Amniotic stem cell (primary cell): Measurements from ENCODE around the gene FAM149B1.
"Not testable (repeated sequence)": the region's sequence is repeated elsewhere in the genome, so short reads cannot be mapped to it uniquely, and the experiment has no call there.

Experiments
- DNase-seq: peaks from one replicate; lab custom pipeline; 2025; lab: John Stamatoyannopoulos, UW

FAM149B1 gene

DNA sequence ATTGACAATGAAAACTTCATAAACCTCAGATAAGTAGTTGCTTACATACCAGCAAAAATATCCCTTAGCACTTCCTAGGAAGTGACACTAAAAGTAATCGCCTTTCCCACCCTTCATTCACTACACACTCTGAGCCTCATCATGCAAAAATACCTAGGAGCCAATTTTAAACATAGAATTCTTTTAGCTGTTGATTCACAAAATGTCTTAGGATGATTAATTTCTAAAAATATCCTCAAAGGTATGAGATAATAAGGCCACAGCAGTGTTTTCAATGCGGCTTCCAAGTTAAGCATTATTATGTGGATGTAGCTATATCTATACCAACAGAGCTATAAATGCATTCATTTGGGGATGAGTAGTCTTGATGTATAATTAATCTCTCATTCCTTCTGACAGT lies 66.0 kb downstream of the FAM149B1 start:
- DNase-seq = no peak

DNA sequence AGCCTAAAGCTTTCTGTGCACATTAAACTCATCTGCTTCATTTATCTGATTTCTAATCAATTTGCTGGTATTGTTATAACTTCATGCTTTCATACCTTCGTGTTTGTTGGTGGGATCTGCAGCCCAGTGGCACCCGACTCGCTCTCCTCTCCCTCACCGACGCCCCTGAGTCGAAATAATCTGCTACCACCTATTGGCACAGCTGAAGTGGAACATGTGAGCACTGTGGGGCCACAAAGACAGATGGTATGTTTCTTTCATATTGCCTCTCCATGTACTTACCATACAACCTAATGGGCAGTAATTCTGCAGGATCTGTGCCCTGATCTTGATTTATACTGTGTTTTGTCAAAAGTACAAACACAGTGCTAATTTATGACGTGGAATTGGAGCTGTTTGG lies 66.8 kb downstream of the FAM149B1 start:
- no peak for DNase-seq

DNA sequence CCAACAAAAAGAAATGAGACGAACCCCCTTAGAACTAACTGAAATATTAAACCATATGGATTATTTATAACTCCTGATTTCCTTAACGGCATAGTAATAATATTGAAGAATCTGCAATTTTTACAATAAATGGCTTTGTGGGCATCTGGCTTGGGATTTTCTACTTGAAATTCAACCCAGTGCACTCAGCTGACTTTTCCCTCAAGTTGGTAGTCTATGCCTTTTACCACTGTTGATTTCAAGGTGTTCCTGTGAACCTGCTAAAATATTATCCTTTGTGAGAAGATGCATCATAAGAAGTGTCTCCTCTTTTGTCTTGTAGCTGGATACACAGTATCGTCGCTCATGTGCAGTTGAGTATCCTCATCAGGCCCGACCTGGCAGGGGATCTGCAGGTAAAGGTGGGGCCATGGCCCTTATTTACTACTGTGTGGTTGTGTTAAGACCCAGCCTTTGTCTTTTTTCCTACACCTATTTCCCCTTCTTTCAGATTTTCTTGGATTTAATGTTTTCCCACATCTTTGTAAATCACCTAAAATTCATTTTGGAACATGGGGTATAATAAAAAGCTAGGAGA lies 71.2 kb downstream of the FAM149B1 start:
- DNase-seq = no peak

DNA sequence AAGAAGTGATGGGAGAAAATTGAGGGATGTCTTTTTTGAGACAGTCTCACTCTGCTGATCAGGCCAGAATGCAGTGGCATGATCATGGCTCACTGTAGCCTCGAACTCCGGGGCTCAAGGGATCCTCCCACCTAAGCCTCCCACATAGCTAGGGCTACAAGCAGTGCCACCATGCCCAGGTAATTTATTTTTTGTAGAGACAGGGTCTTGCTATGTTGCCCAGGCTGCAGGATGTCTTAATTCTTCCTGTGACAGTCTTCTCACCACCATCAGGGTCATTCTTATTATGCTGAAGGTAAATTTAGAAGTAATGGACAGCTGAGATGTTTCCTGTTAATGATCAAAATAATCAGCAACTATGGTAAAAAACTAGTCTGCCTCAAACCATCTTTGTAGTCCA lies 72.0 kb downstream of the FAM149B1 start:
- DNase-seq = no peak

DNA sequence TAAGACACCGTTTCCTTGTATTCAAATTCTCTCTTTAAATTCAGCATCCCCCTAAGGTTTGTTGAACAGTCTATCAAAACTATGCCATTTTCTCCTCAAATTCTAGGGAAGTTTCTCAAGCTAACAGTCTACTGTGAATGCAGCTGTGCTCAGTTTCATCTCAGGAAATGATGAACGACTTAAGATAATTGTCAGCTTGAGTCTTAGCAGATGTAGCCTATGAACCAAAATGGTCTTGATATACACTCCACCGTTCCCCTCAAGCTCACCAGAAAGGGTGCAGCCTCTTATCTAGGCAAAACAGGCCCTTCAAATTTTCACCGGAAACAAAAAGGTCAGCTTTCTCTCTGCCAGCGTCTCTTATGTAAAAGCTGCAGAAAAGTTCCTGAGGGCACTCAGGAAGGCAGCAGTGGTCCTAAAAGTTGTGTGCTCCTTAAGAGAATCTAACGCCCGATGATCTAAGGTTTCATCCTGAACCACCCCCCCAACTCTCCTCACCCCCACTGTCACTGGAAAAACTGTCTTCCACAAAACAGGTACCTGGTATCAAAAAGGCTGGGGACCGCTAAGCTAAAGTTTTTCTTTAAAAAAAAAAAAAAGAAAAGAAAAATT lies 77.1 kb downstream of the FAM149B1 start:
- DNase-seq = no peak

DNA sequence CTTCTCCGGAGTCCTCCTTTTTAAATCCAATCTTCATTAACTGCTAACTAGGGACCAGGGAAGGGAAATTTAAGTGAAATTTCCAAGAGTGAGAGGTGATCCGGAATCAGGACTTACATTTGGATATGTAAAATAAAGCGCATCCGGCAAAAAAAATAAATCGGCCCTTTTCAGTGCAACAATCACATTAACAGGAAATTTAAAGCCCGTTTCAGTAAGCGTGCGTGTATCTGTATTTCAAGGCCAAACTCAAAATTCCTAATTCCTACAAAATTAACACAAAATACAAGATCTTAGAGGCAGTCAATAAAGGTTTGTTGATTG lies 78.4 kb downstream of the FAM149B1 start:
- no peak for DNase-seq

DNA sequence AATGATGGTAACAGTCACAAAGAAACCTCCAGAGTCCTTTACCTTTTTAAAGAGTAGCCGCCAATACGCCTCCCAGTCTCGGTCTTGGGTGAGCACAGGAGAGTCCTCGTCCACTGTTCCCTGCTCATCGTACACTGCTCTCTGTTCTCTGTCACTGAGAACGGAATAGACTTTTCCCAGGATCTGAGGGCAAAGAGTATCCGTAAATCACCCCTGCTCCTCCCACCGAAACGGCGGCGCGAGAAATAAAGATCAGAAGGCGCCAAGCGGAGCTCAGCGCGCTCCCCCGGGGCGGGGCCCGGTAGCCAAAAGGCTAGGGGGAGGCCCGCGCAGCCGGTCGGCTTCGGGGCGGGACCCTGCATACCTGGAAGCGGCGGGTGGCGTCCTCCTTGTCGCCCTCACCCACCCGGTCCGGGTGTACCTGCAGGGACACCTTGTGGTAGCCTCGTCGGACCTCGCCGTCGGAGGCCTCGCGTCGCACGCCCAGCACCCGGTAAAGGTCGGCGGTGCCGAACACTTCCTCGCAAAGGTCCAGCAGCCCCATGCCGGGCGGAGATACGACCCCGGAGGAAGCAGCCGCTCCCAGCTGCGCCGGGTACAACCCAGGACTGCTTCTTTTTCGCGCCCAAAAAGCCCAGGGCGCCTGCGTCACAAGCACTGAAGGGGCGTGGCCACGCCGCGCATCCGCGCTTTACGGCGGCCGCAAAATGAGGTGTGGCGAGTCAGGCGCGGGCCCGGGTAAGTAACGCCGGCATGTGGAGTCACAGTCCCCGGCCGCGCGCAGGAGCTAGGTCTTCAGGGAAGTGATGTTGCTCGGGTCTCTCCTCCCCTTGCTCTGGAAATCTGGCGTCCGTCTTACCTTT lies 79.0 kb downstream of the FAM149B1 start, which contains the start of gene DNAJC9:
Gene DNAJC9 (minus strand): TSS at position 610 of the 863 bp plus-strand sequence. CDS start 66 bp downstream, at position 544.
- peak; percentile 76 for DNase-seq

DNA sequence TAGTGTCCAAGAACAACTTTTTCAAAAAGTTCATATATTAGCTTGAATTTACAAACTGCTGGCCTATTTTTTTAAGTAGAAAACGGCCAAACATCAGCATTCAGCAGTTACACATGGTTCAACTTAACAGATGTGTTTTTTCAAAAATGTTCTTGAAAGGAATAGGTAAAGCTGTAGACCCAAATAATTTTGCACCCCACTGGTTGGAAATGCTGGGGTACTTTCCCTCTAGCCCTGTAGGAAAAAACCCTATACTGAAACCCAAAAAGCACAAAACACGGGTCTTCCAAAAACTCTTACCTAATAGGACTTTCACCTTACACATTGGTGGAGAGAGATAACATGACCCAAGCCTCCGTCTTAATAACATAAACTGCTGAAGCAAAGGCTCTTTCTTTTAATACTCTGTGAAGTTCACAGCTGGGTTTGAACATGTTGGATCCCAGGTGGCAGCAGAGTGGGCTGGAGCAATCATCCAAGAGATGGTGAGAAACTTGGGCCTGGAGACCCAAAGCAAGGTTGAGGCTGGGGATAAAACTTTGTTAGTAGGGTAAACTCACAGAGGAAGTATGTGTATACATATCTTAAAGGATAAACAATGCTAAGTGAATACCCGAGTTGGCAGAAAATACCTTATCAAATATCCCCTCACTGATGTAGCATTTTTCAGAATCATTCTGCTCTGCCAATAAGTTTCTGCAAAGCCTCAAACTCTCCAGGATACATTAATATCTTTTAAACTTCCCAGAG lies 79.8 kb downstream of the FAM149B1 start:
- no peak for DNase-seq

DNA sequence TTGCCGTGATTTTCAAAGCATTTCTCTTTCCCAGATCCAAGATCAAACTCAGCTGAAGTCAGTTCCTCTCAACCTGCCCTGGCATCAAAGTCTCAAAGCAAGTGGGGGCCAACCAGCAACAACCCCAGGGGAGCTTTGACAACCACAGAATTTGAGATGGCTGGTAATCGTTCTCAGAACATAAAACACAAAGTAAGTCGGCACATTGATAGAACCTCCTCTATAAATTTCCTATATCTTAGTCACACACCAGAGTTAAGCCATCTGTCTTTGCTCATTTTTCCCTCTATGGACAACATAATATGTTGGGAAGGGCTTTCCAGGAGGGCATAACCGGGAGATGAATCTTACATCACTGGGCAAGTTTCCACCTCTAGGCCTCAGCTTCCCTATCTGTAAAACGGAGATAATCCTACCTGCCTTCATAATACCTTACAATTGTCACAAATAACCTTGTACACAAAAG lies 80.4 kb downstream of the FAM149B1 start:
- DNase-seq = no peak

DNA sequence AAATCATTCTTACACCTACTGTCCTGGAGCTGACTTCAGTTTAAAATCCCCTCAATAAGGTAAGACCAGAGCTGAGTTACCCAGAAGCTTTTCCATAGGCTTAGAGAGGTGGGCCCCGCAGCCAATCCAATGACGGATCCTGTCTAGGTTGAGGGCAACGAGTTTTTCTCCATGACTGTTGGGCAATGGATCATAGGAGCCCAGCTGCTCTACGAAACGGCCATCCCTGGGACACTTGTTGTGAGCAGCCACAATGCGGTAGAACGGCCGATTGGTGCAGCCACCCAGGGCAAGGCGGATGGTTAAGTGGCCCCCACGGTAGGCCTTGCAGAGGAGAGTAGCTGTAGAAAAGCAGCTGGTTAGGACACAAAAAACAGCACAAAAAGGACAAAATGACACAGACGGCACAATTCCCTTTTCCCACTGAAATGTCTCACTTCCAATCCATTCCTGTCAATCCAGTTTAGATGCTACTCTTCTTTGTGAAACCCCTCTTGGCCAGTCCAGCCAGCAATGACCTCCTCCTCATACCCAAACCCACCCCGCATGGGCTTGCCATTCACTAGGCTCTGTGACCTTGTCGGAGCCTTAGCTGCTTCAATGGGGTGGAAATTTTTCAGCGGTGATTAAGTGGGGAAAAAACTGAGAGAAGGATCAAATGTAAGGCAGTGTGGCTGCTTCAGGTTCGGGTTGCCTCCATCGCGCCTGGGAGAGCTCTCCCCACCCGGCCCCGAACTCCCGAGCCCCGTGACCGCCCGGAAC lies 83.9 kb downstream of the FAM149B1 start:
- no peak for DNase-seq

DNA sequence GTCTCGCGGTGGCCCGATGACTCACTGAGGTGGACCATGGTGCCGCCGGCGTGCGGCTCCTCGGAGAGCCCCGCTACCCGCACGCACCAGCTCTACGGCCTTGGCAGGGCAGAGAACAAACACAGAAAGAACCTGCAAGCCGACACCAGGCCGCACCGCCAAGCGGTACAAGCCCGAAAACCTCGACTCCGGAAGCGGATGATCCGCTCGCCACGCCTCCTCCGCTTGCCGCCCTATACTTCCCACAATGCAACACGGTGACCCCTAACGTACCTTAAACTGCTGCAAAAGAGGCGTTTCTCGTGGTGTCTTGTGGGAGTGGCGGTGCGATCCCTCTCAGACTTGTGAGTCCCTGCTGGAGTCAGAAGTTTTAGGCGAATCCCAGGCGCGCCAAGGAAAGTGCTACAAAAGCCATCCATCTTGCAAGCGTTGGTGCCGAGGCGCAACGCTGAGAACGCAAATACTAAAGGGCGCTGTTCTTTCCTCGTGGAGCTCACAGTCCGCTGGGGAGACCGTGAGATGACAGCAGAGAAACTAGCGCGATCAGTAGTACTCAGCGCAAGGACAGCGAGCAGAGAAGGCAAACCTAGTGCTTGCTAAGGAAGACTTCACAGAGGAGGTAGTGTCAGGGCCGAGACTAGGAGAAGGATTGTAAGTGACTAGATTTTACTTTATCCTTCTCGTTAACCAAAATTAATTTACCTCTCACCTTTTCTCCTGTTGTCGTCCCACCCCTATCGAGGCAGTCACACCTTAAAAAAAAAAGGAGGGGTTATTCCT lies 84.7 kb downstream of the FAM149B1 start, which contains the start of gene MRPS16:
Gene MRPS16 (minus strand): TSS at position 200 of the 780 bp plus-strand sequence. CDS start 162 bp downstream, at position 38.
- DNase-seq = peak; percentile 92

DNA sequence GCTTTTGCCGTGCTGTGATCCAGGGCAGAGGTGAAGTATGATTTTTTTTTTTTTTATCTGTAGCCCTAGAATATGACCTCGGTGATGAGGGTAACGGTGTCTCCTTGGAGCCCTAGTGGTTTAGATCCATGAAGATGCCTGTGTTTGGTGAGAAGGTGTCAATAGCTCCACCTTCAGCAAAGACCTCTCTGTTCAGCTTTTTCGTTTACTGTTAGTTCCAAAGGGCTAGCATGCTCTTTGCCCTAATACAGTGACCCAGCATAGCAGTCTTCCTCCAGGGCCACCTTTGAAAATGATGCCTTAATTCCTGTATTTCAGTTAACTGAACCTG lies 85.3 kb downstream of the FAM149B1 start:
- DNase-seq = no peak

DNA sequence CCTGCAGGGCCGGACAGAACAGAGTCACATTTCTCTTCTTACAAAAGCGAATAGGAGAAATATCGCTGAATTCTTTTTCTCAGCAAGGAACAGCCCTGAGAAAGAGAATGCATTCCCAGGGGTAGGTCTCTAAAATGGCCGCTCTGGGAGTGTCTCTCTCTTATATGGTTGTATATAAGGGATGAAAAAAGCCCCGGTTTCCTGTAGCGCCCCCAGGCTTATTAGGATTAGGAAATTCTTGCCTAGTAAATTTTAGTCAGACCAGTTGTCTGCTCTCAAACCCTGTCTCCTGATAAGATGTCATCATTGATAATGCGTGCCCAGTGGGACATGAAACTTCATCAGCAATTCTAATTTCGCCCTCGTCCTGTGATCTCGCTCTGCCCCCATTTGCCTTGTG lies 90.7 kb downstream of the FAM149B1 start:
- not testable (repeated sequence) for DNase-seq

DNA sequence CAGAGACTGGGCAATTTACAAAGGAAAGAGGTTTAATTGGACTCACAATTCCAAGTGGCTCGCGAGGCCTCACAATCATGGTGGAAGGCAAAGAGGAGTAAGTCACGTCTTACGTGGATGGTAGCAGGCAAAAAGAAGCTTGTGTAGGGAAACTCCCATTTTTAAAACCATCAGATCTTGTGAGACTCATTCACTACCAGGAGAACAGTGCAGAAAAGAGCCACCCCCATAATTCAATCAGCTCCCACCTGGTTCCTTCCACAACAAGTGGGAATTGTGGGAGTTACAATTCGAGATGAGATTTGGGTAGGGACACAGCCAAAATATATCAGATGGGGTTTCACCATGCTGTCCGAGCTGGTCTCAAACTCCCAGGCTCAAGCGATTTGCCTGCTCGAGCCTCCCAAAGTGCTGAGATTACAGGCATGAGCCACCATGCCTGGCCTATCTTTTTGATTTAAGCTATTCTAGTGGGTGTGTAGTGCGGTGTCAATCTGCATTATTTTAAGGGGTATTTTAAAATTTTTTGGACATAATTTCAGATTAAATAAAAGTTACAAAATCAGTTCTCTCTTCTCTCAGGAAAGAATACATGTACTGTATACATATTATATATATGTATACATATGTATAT lies 93.6 kb downstream of the FAM149B1 start:
- no peak for DNase-seq

DNA sequence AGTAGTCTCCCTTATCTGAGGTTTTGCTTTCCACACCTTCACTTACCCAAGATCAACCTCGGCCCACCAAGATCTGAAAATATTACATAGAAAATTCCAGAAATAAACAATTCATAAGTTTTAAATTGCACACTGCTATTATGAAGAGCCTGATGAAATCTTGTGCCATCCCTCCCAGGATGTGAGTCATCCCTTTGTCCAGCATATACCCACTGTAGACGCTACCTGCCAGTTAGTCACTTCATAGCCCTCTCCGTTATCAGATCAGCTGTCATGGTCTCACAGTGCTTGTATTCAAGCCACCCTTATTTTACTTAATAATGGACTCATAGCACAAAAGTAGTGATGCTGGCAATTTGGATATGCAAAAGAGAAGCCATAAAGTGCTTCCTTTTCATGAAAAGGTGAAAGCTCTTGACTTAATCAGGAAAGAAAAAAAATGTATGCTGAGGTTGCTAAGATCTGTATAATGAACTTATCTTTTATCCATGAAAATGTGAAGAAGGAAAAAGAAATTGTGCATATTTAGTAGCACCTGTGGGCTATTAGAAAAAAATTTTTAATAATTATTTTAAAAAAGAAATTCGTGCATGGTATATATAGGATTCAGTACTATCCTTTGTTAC lies 94.3 kb downstream of the FAM149B1 start:
- DNase-seq = peak; percentile 48

DNA sequence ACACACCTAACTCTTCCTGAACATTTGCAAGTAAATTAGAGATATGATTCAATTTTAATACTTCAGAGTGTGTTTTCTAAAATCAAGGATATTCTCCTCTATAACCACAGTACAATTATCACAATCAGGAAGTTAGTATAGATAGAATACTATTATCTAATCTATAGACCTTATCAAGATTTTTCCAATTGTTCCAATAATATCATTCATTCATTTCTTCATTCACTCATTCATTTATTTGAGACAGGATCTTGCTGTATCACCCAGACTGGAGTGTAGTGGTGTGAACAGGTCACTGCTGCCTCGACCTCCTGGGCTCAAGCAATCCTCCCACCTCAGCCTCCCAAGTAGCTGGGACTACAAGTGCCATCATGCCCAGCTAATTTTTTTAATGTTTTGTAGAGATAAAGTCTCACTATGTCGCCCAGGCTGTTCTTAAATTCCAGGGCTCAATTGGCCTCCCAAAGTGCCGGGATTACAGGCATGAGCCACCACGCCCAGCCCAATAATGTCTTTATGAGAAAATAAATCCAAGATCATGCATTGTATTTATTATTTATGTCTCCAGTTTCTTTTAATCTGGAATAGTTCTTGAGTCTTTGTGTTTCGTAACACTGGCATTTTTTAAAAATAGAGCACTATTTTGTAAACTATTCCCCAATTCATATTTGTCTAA lies 95.1 kb downstream of the FAM149B1 start:
- DNase-seq = no peak

DNA sequence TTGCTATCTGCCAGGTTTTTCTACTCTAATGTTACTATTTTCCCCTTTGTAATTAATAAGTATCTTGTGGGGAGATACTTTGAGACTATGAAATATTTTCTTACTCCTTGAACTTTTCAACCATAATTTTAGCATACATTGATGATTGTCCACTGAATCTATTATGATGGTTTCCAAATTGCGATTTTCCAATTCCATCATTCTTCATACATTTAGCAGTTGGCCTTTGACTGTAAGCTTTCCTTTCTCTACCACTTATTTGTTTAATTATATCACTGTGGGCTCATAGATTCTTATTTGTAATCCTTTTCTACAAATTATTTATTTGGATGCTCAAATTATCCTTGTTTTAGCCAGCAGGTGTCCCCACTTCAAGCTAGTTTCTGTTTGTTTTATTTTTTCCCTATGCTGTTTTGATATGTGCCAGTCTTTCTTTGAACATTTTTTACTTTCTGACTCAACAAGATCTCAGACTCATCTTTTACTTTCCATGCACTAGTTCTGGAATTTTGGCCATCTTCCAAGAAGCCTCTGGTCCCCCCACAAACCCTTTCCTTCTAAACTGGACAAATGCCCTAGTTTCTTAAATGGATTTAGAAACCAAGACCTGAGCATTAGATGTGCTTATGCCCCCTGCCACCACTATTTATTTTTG lies 95.9 kb downstream of the FAM149B1 start:
- DNase-seq = no peak

DNA sequence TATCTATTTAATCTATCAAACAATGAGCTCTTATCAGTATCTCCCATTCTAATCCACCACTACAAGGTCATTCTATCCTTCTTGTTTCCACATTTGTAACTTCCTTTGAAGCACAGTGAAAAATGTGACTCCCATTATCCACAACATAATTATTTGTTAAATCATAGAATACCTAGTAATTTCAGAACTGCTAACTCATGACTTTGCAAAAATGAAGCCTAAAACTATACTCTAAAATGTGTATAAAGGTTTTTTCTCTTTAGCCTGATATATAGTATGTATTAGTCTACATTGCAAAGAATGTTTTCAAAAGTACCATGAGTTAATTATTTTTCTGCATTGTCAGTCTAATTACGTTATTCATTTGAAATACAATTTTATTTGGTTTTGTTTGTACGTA lies 96.5 kb downstream of the FAM149B1 start:
- no peak for DNase-seq

DNA sequence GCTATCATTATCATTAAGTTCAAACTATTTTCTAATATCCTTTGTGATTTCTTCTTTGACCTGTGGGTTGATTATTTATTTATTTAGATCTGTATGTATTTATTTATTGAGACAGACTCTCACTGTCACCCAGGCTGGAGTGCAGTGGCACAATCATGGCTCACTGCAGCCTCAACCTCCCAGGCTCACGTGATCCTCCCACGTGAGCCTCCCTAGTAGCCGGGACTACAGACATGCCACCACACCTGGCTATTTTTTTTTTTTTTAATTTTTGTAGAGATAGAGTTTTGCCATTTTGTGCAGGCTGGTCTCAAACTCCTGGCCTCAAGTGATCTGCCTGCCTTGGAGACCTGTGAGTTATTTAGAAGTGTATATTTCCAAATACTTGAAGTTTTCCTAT lies 113.2 kb downstream of the FAM149B1 start:
- DNase-seq = no peak
